Stomach smooth muscle (tissue), 2 donors: ENCODE data around the gene C5AR1.
"Not testable (repeated sequence)": the region's sequence is repeated elsewhere in the genome, so short reads cannot be mapped to it uniquely, and the experiment has no call there.

ENCODE experiments used
- H3K27ac ChIP-seq: one replicate; pipeline ENCODE4 v1.7.0; 2013; ENCODE audit warnings: mild to moderate bottlenecking, low read length, inconsistent platforms
- H3K27me3 ChIP-seq, 2 donors: one replicate each; pipeline ENCODE4 v1.7.0; 2013; ENCODE audit warnings: low read length in 2 of 2; ENCODE audit not compliant: insufficient read depth in 2 of 2, control insufficient read depth in 1 of 2
- H3K36me3 ChIP-seq, 2 donors: one replicate each; pipeline ENCODE4 v1.7.0; 2013; ENCODE audit warnings: low read length in 2 of 2; ENCODE audit not compliant: control insufficient read depth in 2 of 2, insufficient read depth in 2 of 2
- H3K4me1 ChIP-seq: one replicate; pipeline ENCODE4 v1.7.0; 2013; ENCODE audit warnings: low read length; ENCODE audit not compliant: control insufficient read depth, insufficient read depth
- H3K4me3 ChIP-seq, 2 donors: one replicate each; pipeline ENCODE4 v1.7.0; 2013; ENCODE audit warnings: low read length in 2 of 2
- H3K9ac ChIP-seq, 2 donors: one replicate each; pipeline ENCODE4 v1.7.0; 2013; ENCODE audit warnings: low read length in 2 of 2, mild to moderate bottlenecking in 1 of 2
- H3K9me3 ChIP-seq, 2 donors: one replicate each; pipeline ENCODE4 v1.7.0; 2013; ENCODE audit warnings: low read length in 2 of 2; ENCODE audit not compliant: control insufficient read depth in 2 of 2
- donor health status: healthy.
- donor health status: Pancreatic carcinoma.

Gene C5AR1

GRCh38 chr19:47284324-47284899 is 25.2 kb upstream of the C5AR1 start:
- Histone ChIP-seq H3K4me1 (peaks cover 21% of the 10 kb centered on the region), H3K27ac (no peak overlapping the region), H3K9ac (no peak overlapping the region), H3K36me3 (no peaks in the 10 kb centered on the region), H3K27me3 (no peaks in the 10 kb centered on the region), H3K9me3 (no peaks in the 10 kb centered on the region), H3K4me3 (peak overlapping the region in 1 of 2 donors; percentile 15)

GRCh38 chr19:47296036-47296435 is 13.6 kb upstream of the C5AR1 start:
- Histone ChIP-seq H3K36me3 (peaks cover 0 to 2% of the 10 kb centered on the region in 2 donors), H3K4me1 (peaks cover 3% of the 10 kb centered on the region), H3K9me3 (no peaks in the 10 kb centered on the region), H3K4me3 (no peak overlapping the region), H3K9ac (no peak overlapping the region), H3K27me3 (no peaks in the 10 kb centered on the region), H3K27ac (no peak overlapping the region)

- H3K9me3 ChIP-seq, H3K9ac ChIP-seq, H3K36me3 ChIP-seq, H3K4me1 ChIP-seq, H3K27ac ChIP-seq, H3K27me3 ChIP-seq, H3K4me3 ChIP-seq: not testable (repeated sequence)
Observed at GRCh38 chr19:47300867-47301266, 8.8 kb upstream of the C5AR1 start.

GRCh38 chr19:47302249-47302648 is 7.4 kb upstream of the C5AR1 start:
- Histone ChIP-seq H3K4me3 (no peak overlapping the region), H3K4me1 (peaks cover 7% of the 10 kb centered on the region), H3K9me3 (no peaks in the 10 kb centered on the region), H3K27ac (no peak overlapping the region), H3K36me3 (no peaks in the 10 kb centered on the region), H3K27me3 (no peaks in the 10 kb centered on the region), H3K9ac (no peak overlapping the region)

- peaks cover 7% of the 10 kb centered on the region for H3K4me1 ChIP-seq
- H3K27ac ChIP-seq = no peak overlapping the region
- H3K36me3 ChIP-seq = no peaks in the 10 kb centered on the region
- no peak overlapping the region for H3K4me3 ChIP-seq
- no peaks in the 10 kb centered on the region for H3K9me3 ChIP-seq
- H3K9ac ChIP-seq = no peak overlapping the region
- H3K27me3 ChIP-seq = no peaks in the 10 kb centered on the region
Observed at GRCh38 chr19:47303966-47304365, 5.7 kb upstream of the C5AR1 start.

- Histone ChIP-seq H3K4me1 (peaks cover 7% of the 10 kb centered on the region), H3K4me3 (peak overlapping the region; percentile 36 to 52), H3K27me3 (no peaks in the 10 kb centered on the region), H3K27ac (no peak overlapping the region), H3K9ac (no peak overlapping the region), H3K36me3 (no peaks in the 10 kb centered on the region), H3K9me3 (no peaks in the 10 kb centered on the region)
Observed at GRCh38 chr19:47305309-47305751, 4.3 kb upstream of the C5AR1 start.

- Histone ChIP-seq H3K9ac (no peak overlapping the region), H3K9me3 (no peaks in the 10 kb centered on the region), H3K27ac (no peak overlapping the region), H3K4me1 (peaks cover 7% of the 10 kb centered on the region), H3K4me3 (no peak overlapping the region), H3K36me3 (no peaks in the 10 kb centered on the region), H3K27me3 (no peaks in the 10 kb centered on the region)
Observed at GRCh38 chr19:47306303-47306702, 3.4 kb upstream of the C5AR1 start.

GRCh38 chr19:47309038-47309437 is 623 bp upstream of the C5AR1 start:
- Histone ChIP-seq H3K4me3 (no peak overlapping the region), H3K27me3 (no peaks in the 10 kb centered on the region), H3K9me3 (no peaks in the 10 kb centered on the region), H3K9ac (no peak overlapping the region), H3K27ac (no peak overlapping the region), H3K4me1 (peaks cover 7% of the 10 kb centered on the region), H3K36me3 (no peaks in the 10 kb centered on the region)

- no peaks in the 10 kb centered on the region for H3K36me3 ChIP-seq
- no peak overlapping the region for H3K4me3 ChIP-seq
- H3K27ac ChIP-seq = no peak overlapping the region
- peaks cover 3% of the 10 kb centered on the region for H3K4me1 ChIP-seq
- no peaks in the 10 kb centered on the region for H3K9me3 ChIP-seq
- H3K9ac ChIP-seq = no peak overlapping the region
- H3K27me3 ChIP-seq = no peaks in the 10 kb centered on the region
Observed at GRCh38 chr19:47310323-47310722, 662 bp downstream of the C5AR1 start.

GRCh38 chr19:47310819-47311218 is 1.2 kb downstream of the C5AR1 start:
- no peak overlapping the region for H3K27ac ChIP-seq
- no peaks in the 10 kb centered on the region for H3K9me3 ChIP-seq
- no peaks in the 10 kb centered on the region for H3K27me3 ChIP-seq
- no peaks in the 10 kb centered on the region for H3K36me3 ChIP-seq
- no peaks in the 10 kb centered on the region for H3K4me1 ChIP-seq
- no peak overlapping the region for H3K9ac ChIP-seq
- peak overlapping the region in 1 of 2 donors; percentile 15 for H3K4me3 ChIP-seq

- Histone ChIP-seq H3K9me3 (no peaks in the 10 kb centered on the region), H3K4me3 (no peak overlapping the region), H3K4me1 (no peaks in the 10 kb centered on the region), H3K9ac (no peak overlapping the region), H3K27ac (no peak overlapping the region), H3K27me3 (peaks cover 0 to 2% of the 10 kb centered on the region in 2 donors), H3K36me3 (no peaks in the 10 kb centered on the region)
Observed at GRCh38 chr19:47312366-47313006, 2.8 kb downstream of the C5AR1 start.
